ENCODE results near the gene FLT3LG.
A peak's percentile ranks its signal among the peaks of the same experiment; 100 is the strongest.

FLT3LG gene

GRCh38 chr19:49473868-49474541, at the start of gene FLT3LG:
Gene FLT3LG (plus strand): TSS chr19:49474215. CDS start chr19:49474640, 425 bp downstream.
- DNase-seq (ENCODE audit: low read depth in 2 of 2) = peak; percentile 85

- no peak for DNase-seq (ENCODE audit: low read depth in 2 of 2)
Measured at GRCh38 chr19:49425178-49425577, 48.8 kb upstream of the FLT3LG start, which contains the start of gene GFY. Gene GFY (plus strand): TSS chr19:49425388. CDS start chr19:49426431, 1,043 bp downstream.

- DNase-seq (ENCODE audit: low read depth in 2 of 2) = peak in 1 of 2 donors; percentile 42
Measured at GRCh38 chr19:49425922-49426592, 48.0 kb upstream of the FLT3LG start.

GRCh38 chr19:49427339-49427738, 46.7 kb upstream of the FLT3LG start:
- no peak for DNase-seq (ENCODE audit: low read depth in 2 of 2)

- no peak for DNase-seq (ENCODE audit: low read depth in 2 of 2)
Measured at GRCh38 chr19:49427855-49428546, 46.0 kb upstream of the FLT3LG start.

GRCh38 chr19:49428547-49429451, 45.2 kb upstream of the FLT3LG start:
- no peak for DNase-seq (ENCODE audit: low read depth in 2 of 2)

GRCh38 chr19:49430172-49430677, 43.8 kb upstream of the FLT3LG start:
- no peak for DNase-seq (ENCODE audit: low read depth in 2 of 2)

GRCh38 chr19:49430678-49431329, 43.2 kb upstream of the FLT3LG start:
- DNase-seq (ENCODE audit: low read depth in 2 of 2) = no peak

GRCh38 chr19:49431330-49431749, 42.7 kb upstream of the FLT3LG start:
- no peak for DNase-seq (ENCODE audit: low read depth in 2 of 2)

- DNase-seq (ENCODE audit: low read depth in 2 of 2) = no peak
Measured at GRCh38 chr19:49432141-49433073, 41.6 kb upstream of the FLT3LG start.

- no peak for DNase-seq (ENCODE audit: low read depth in 2 of 2)
Measured at GRCh38 chr19:49433240-49433901, 40.6 kb upstream of the FLT3LG start.

GRCh38 chr19:49434907-49435583, 39.0 kb upstream of the FLT3LG start:
- DNase-seq (ENCODE audit: low read depth in 2 of 2) = no peak

- no peak for DNase-seq (ENCODE audit: low read depth in 2 of 2)
Measured at GRCh38 chr19:49435670-49436069, 38.3 kb upstream of the FLT3LG start.

- peak; percentile 58 to 79 for DNase-seq (ENCODE audit: low read depth in 2 of 2)
Measured at GRCh38 chr19:49436381-49437017, 37.5 kb upstream of the FLT3LG start.

- DNase-seq (ENCODE audit: low read depth in 2 of 2) = no peak
Measured at GRCh38 chr19:49437231-49437630, 36.8 kb upstream of the FLT3LG start.

GRCh38 chr19:49438261-49438660, 35.8 kb upstream of the FLT3LG start:
- no peak for DNase-seq (ENCODE audit: low read depth in 2 of 2)

GRCh38 chr19:49439836-49440235, 34.2 kb upstream of the FLT3LG start:
- DNase-seq (ENCODE audit: low read depth in 2 of 2) = no peak

All from stimulated activated CD4-positive, alpha-beta T cell treated with anti-CD3 and anti-CD28 coated beads, Interleukin-4, amount 100 ng/mL, for 48 hours (primary cell).